GM19099 (cell line): ENCODE results near the gene TMEM131.

Experiments used
- POLR2A ChIP-seq: IDR thresholded peaks from 3 replicates; pipeline ENCODE4 v1.6.1; 2011; ENCODE audit warnings: low read depth; ENCODE audit not compliant: insufficient read length; ENCODE audit errors: extremely low read depth

Gene TMEM131

GRCh38 chr2:97952357-97952756 is 43.4 kb downstream of the TMEM131 start:
- no peak for TF ChIP-seq POLR2A

- no peak for TF ChIP-seq POLR2A
These were observed 44.5 kb downstream of the TMEM131 start for GRCh38 chr2:97951155-97951680.

- TF ChIP-seq POLR2A: no peak
These were observed 45.2 kb downstream of the TMEM131 start for GRCh38 chr2:97950329-97951154.

GRCh38 chr2:97948926-97949325 is 46.8 kb downstream of the TMEM131 start:
- no peak for TF ChIP-seq POLR2A

- no peak for TF ChIP-seq POLR2A
These were observed 50.0 kb downstream of the TMEM131 start for GRCh38 chr2:97945791-97946190.

- no peak for TF ChIP-seq POLR2A
These were observed 58.9 kb downstream of the TMEM131 start for GRCh38 chr2:97936881-97937280.

- no peak for TF ChIP-seq POLR2A
These were observed 59.5 kb downstream of the TMEM131 start for GRCh38 chr2:97936199-97936598.

GRCh38 chr2:97935719-97936161 is 60.0 kb downstream of the TMEM131 start:
- no peak for TF ChIP-seq POLR2A

- TF ChIP-seq POLR2A: no peak
These were observed 62.6 kb downstream of the TMEM131 start for GRCh38 chr2:97932975-97933662.

- no peak for TF ChIP-seq POLR2A
These were observed 63.9 kb downstream of the TMEM131 start for GRCh38 chr2:97931858-97932225.

- no peak for TF ChIP-seq POLR2A
These were observed 64.5 kb downstream of the TMEM131 start for GRCh38 chr2:97931118-97931857.

GRCh38 chr2:97928591-97928990 is 67.2 kb downstream of the TMEM131 start:
- TF ChIP-seq POLR2A: no peak

- TF ChIP-seq POLR2A: no peak
These were observed 68.8 kb downstream of the TMEM131 start for GRCh38 chr2:97926946-97927345.

- no peak for TF ChIP-seq POLR2A
These were observed 71.6 kb downstream of the TMEM131 start for GRCh38 chr2:97924194-97924593.

- no peak for TF ChIP-seq POLR2A
These were observed 75.9 kb downstream of the TMEM131 start for GRCh38 chr2:97919858-97920257.
